ENCODE measurements around the gene HOXC9.
"Not testable (repeated sequence)": the region's sequence is repeated elsewhere in the genome, so short reads cannot be mapped to it uniquely, and the experiment has no call there.

Gene HOXC9

DNA sequence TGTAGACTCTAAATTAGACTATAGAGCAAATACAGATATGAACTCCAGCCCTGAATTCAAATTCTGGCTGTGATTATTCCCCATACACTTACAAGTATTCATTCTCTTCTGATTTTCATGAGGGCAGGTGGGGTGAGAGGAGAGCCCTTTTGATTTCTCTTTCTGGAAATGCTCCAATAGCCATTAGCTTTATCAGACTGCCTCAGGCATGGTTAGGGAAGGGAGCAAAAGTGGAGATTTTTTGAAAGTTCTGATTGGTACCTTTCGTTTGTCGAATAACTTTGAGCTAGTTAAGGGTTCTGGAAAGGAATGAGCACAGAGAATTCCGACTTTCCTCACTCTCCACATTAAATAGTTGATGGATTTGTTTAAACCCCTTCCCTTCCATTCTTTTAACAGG, 40.7 kb downstream of the HOXC9 start:
- DNase-seq = no peak

DNA sequence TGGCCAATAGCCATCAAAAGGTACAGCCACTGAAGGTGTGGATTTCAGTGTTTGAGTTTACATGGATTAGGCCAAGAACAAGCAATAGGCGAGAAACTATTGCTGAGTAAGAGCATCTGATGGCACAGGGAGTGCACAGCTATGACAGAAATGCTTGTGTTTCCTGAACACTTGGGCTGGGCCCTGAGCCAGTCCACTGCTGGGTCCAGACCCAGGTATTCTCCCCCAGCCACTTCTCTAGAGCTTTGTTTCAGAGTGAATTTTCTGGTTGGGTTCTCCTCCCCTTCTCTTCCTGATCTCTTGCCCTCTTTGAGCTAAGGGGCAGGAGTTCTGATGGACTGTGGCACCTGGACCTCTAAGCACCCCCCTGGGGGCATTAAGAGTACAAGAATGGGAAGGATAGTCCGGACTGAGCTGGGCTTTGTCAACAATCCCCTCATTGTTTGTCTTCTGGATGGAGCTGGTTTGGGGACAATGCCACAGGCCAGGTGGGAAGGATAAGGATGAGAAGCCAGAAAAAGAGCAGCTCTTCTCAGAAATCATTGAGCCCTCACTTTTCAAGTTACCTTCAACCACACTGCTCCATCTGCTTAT, 41.2 kb downstream of the HOXC9 start:
- no peak for DNase-seq

DNA sequence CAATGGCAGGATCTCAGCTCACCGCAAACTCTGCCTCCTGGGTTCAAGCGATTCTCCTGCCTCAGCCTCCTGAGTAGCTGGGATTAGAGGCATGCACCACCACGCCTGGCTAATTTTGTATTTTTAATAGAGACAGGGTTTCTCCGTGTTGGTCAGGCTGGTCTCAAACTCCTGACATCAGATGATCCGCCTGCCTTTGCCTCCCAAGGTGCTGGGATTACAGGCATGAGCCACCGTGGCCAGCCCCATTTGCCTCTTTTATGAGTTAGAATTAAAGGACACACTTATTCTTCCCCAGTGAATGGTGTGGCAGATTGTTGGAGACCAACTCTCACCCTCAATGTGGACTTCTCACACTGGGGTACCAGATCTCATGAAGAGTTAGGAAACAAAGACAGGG, 42.1 kb downstream of the HOXC9 start:
- not testable (repeated sequence) for DNase-seq

DNA sequence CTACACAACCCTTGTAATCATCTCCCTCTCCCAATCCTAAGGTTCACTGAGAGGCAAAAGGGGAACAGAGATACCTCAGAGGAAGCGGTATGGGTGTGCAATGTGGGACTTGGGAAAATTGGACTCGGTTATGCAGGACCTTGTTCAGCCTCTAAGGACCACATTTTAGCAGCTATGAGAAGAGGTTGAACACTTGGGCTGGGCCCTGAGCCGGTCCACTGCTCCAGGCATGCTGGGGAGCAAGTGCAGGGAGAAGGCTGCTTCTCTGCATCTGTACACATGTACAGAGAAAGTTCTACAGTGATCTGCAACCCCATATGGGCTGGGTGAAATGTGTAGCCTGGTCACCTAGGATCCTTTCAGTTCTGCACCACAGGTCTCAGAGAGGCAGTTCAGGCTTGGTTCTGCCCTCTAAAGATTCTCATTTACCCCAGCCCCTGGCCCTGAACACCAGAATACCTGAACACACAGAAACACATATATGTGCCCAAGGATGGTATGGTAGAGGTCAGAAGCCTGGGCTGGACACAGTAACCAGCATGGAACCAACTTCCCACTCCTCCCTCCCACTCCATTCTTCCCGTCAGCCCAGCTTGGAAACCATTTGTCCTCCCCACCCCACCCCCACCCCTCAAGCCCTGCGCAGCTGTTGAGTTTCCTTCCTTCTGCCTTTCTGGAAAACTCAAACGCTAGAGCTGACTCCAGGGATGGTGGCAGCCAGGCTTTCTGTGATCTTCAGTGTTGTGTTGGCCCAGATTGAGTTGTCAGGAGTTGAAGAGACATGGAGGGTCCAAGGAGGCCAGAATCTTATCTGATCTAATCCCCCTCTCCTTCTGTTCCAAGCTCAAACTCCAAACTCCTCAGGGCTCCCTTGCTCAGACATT, 43.3 kb downstream of the HOXC9 start:
- DNase-seq = no peak

DNA sequence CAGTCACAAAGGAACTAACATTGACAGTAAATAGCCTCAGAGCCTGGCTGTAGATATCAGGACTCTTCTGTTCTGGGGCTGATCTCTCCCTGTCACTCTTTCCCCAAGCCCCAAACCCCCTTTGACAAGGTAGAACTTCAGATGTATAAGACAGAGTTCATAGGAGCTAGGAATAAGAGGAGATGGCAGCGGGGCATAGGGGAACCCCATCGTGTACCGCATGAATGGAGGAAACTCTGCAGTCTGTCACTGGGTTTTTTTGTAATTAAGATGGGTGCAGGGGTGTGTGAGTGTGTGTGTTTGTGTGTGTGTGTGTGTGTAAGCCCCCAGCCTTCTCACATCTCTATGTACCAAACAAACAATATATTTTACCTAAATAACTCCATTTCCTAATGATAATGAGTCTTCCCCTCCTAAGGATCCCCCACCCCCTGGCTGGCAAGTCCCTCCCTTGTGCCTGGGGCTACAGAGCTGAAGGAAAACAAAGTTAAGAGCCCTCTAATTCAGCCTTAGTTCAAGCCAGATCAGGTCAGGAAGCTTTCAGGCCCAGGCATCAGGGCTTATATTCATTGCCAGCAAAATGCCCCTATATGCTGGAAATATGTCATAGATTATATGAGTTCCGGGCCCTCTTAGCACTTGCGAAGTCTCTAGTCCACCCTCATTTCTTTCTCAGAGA, 44.6 kb downstream of the HOXC9 start:
- DNase-seq = no peak

DNA sequence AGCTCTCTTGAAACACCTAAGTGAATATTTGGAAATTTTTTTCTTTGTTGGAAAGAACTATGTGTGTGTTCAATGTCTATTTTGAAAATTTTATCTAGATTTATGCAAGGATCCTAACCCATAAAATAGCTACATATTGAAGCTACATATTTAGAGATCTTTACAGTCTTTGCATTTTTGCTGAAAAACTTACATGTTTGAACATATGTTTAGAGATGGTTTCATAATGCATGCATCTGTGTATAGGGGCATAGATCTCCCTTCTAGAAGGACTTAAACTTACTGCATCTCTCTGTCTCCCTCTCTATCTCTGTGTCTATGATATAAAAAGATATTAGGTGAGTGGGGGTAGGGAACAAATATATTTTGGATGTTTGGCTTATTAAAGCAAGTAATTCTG, 45.4 kb downstream of the HOXC9 start:
- no peak for DNase-seq

DNA sequence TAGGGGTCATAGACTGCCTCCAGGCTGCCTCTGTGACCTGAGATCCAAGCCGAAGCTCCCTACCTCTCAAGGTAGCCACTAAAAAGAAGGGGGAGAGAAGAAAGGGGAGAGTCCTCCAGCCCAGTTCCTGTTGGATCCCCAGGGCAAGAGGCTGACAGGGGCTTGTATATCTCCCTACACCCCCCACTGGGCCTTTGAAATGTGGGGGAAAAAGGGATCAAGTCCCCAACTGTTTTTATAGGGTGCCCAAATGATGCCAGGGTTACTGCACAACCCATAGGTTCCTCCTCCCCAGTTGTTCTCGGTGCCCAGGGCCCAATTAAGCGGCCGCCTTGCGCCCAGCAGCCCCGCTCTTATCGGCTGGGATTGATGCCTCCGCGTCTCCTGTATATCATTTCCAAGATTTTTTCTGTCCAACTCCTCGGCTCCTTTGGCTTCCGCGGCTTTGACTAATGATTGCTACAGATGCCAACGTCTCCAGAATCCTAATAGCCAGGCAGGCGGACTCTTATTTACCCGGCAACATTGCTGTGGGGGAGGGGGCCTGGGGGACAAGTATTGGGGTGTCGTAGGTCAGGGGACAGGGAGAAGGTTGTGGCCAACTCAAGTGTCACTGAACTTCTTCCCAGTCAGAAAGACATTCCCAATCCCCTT, 46.0 kb downstream of the HOXC9 start:
- no peak for DNase-seq

DNA sequence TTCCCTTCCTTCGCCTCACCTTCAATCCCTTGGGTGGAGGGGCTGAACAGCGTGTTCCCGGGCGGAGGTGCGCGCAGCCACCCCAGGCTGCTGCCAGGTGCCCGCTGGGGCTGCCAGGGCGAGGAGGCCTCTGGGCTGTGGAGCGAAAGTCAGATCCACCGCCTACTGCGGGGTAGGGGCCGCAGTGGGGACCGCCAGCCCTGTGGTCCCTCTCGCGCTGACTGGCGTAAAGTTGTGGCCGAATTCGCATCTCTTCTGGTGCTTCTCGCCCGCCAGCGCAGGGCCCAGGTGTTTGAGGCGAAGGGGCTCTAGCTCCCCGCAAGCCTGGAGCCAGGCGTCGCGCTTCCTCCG, 46.8 kb downstream of the HOXC9 start:
- DNase-seq = no peak

DNA sequence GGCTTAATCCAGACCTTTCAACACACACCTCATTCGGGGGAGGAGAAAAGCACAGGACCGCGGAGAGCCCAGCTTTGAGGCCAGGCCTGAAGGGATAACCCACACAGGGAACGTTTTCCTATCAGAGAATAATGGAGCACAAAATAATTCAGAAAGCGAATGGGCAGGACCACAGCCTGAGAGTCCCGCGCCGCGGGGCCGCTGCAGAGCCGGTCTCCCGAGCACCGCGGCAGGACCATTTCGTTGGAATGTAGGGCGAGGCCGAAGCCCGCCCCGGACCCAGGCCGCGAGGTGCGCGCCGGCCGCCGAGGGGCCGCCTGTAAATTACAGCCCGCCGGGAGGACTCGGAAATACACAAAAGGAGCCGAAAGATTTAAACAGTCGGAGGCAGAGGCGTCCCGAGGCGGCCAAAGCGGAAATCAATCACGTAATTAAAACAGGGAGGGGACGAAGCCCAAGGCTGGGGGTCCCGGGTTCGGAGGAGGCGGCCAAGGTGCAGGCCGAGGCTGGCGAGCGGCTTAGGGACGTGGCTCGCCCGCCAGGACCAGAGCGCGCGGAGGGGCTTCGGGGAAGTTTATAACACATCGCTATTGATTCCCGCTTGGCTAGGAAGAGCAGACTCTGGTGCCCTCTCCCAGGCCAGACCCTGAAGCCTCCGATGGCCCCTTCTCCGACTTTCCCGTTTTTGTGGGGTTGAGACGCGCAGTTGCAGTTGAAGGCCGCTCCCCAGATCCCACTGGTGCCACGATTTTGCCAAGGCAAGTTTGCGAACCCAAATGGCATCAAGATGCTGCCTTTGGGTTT, 47.4 kb downstream of the HOXC9 start:
- no peak for DNase-seq

DNA sequence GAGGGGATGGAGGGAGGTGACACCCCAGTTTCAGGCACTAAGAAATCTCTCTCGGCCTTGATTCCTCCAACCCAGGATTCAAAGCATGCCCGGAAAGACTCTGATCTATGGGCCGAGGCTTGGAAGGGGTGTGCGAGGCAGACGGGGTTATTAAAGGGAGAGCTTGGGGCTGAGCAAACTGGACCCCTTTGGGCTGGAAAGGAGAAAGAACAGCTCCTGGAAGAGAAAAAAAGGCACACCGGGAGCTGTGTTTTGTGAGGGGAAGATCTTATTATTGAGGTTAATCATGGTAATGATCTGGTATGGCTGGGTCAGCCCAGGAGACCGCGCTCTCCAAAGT, 48.0 kb downstream of the HOXC9 start:
- DNase-seq = no peak

DNA sequence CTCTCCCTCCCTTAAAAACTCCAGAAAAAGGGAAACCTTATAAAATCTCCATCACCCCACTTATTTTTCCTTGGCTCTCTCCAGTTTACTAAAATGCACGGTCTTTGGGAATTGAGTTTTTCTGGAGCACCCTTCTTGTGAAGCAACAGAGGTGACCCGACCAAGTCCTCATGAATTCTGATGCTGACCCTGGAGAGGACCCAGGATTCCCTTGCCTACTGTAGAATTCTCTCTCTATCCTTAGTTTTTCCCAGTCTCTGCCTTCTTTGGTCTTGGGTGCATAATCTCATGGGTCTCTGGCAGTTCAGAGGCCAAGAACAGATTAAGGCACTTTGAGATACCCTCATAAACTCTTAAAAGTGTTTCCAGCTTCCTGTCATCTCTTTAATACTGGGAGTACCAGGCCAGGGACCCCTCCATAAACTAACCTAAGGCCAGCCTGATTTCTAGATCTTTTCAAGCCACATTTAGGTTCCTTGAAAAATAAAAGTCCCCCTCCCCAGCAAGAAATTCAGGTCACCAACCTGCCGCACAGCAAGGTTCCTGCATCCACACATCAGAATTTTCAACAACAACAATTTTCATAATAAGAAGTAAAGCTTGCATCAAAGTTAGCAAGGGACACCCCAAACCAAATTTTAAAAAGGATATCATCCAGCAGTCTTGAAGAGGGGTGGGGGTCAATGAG, 48.6 kb downstream of the HOXC9 start:
- no peak for DNase-seq

DNA sequence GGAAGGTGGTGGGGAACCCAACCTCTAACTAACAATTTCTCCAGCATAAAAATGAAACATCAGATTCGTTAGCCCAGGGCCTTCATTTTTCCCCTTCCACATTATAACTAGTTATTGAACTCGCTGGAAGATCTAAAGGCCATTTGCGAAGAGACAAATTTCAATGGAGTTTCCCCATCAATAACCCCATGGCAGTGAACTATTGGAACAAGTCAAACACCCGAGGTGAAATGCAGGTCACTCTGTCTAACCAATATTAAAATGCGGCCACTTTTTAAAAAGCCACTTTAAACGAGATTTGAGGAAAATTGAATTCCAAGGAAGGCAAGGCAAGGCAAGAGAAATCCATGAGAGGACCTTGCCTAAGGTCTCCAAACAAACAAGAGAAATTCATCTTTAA, 49.1 kb downstream of the HOXC9 start:
- no peak for DNase-seq

DNA sequence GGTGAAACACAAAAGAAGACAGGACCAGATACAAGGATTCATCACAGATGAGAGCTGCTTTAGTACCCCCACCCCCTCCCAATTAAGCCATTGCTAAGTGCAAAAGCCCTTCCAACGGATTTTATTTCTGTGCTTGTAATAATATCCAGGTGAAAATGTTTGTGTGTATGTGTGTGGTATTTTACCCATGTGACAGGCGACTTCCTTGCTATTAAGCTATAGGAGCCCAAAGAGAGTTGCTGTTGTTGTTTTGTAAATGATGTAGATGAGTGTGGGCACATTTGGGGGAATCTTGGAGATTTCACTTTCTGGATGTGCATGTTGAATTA, 50.5 kb downstream of the HOXC9 start:
- DNase-seq = no peak

DNA sequence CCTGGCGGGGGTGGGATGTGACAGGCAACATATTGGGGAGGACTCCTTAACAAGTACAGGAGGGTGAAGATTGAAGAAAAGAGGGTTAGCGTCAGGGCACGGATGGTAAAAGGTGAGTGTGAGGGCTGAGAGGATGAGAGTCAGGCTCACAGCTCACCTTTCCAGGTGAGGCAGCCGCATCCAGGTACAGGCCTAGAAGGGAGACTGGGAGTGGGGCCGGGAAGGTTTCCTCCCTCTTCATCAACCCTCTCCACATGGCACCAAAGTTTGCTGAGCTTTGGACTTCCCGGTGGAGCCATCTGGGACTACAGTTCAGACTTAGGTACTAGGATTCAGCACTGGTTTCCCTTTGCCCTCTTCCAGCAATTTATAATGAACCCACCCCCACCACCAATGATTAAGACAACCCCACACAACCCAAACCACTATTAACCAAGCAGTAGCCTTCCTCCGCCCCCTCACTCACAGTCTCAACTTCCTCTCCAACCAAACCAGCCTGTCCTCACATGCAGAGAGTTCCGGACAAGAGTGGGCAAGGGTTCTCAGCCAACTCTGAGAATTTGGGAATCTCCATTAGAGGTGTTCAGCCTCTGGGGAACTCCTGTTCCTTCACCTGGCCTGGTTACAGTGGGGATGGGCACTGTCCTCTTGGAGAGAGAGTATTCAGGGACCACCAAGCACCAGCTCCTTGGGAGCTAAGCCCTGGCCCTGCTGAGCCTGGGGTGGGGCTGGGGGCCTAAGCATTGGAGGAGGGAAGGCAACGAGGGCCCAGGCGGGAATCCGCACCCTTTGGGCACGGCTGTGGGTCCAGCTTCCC, 51.3 kb downstream of the HOXC9 start:
- DNase-seq = no peak

DNA sequence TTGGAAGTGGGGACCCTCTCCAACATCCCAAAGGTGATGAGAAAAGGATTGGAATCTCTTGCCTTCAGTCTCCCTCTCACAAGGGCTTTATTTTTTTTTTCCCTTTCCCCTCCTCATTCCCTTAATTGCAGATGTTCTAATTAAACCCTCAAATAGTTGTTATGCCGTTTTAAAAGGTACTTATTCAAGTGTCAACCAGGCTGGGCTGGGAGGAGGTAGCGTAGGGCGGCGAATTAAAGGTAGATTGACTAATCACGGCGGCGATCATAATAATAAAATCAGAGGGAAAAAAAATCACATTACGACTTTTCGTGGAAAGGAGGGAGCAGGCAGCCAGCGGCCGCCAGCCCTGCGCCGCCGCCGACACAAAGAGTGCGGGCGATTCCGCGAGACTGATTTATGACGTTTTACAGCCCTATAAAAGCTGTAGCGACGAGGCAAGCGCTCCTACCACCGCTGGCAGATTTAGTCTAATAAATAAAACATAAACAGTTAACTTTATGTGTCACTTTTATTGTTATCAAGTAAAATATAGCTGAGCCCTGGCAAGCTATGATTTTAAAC, 52.0 kb downstream of the HOXC9 start:
- DNase-seq = no peak

DNA sequence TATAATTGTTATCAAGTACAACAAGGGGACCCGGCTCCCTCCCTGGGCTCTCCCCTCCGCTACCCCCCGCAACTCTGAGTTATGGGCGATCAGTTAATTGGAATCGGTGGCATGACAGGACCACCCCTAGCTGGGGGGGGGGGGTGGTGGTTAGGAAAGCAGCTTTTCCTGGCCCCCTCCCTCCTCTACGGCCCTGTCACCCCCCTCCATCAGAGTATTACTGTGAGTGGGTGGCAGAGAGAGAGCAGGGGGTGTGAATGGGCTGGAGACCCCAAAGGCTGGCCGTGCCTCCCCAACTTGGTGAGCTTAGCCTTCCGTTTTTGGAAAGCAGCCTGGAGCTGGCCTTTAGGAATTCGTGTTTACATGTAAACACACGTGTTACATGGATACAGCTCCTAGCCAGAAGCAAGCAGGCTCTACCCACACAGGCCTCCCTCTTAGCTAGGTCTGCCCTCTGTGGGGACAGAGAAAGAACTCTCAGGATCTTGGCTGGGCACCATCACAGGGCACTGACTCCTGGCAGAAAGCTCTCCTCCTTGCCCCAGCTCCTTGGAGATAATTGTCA, 52.6 kb downstream of the HOXC9 start:
- DNase-seq = no peak
